GM18517 (cell line): ENCODE results near the gene WNT1.

Source experiments
- ATAC-seq: cut with Tn5 transposase; IDR thresholded peaks from one replicate; pipeline ENCODE4 v1.9.1; 2021; ENCODE audit warnings: mild to moderate bottlenecking, moderate library complexity; ENCODE audit not compliant: unreplicated experiment

WNT1 gene

GRCh38 chr12:49026101-49026500, 48.0 kb downstream of the WNT1 start:
- no peak for ATAC-seq

DNA sequence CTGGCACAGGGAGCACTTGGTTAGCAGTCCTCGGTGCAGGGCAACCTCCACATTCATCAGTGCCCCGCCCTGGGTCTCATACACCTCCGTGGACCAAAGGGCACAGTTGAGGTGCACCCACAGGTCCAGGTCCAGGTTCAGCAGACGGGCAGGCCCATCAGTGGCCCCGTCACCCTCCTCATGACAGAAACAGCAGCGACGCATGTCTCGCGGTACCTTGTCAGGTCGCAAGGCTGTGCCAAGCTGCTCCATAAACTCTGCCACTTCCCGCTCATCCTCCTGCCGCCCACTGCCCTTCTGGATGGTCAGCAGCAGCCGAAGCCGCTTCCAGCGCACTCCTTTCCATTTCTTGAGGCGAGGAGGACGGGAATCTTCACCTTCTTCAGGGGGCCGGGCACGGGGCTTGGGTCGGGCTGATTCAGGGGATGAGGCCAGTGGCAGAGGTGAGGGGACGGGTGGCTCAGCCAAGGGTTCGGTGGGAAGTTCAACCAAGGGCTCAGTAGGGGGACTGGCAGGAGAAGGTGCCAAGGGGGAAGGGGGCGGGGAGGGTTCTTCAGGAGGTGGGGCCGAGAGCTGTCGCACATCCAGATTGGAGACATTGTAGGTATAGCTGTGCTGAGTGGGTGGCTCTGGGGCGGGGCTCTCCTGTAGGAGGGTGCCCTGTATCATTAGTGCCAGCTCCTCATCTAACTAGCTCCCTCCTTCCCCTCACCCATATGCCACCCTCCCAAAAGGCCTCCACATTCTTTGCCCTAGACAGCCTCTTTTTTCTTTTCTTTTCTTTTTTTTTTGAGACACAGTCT, 48.8 kb downstream of the WNT1 start:
- no peak for ATAC-seq

DNA sequence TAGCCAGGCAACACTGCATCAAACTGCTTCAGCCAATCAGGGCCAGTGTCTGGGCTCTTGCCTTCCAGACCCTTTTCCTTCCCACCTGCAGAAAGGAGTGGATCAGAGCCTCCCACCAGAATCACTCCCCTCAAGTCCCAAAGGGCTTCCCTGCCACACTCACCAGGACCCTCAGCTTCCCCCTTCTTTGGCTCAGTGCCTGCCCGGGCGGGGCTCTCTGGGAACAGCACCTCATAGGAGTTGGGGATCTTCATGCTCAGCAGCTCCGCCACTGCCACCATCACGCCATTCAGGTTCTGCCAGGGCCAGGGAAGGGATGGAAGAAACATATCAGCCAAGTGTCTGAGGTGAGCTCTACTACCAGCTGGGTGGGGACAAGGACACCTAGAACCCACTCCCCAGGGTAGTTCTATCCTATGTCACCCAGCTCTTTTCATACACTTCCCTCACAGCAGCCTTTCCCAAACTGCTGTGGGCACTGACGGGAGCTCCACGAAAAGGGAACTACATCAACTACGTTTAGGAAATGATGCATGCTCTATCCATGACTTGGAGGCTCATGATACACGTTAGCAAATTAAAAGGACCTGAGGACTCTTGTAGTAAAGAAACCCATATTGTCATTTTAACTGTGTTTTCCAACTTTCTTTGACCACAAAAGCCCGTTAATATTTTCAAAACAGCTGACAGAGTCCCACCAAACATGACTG, 49.9 kb downstream of the WNT1 start:
- no peak for ATAC-seq

- ATAC-seq, result no peak
Observed at GRCh38 chr12:49028666-49029275, 50.6 kb downstream of the WNT1 start.

GRCh38 chr12:49030119-49030518, 52.0 kb downstream of the WNT1 start:
- no peak for ATAC-seq

DNA sequence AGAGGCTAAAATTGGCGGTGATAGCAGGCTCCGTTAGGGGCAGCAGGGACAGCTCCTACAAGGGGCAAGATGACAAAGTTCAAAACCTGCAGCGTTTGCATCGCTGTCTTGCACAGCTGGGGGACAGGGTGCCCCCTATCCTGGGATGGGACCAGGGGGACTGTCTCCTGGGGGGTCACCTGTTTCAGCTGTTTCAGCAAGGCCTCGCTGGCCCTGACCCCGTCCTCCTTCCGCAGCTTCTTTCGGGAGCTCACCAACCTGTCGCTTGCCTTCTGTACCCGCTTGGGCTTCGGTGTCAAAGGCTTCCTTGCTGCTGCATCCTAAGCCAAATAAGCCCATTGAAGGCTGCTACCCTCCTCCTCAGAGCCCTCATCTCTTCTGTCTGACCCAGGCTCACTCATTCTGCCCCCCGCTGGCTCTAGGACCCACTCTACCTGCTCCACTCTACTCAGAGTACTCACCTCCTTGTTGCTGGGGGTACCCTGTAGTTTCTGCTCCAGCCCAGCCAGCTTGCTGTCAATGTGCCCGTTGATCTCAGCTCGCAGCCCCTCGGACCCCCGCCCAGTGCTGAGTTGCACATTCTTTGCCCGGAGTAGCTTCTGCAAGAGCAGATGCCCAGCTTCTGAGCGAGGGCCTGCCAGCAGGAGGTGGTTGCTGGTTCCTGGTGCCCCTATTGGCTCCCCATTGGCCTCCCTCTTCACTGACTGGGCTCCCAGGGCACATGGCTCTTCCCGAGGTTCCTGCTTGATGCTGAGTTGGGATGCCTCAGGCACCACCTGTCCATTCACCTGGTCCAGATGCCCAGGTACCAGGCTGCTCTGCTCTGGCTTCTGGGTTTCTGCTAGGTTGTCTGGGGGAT, 52.8 kb downstream of the WNT1 start:
- no peak for ATAC-seq

DNA sequence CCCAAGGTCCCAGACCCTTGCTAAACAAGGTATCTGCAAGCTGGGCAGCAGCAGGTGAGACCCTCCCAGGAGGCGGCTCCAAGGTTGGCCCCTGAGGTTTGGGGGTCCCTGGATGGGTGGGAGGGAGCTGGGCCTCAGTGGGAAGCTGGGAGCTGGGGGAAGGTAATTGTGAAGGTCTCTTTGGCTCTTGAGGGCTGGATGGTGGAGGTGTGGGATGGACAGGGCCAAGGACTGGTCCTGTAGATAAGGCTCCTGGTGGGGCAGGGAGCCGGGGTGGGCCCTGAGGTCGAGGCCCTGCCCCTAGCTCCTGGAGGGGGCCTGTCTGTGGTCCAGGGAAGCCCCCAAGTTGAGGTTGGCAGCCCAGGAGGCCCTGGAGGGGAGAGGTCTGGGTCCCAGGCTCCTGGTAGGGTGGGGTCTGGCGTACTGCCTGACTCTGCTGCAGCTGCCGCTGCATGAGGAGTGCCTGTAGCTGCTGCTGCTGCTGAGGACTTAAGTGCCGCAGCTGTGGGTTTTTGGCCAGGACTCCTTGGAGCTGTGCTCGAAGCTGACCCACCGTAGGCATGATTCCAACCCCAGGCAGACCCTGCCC, 53.5 kb downstream of the WNT1 start:
- no peak for ATAC-seq
